IMR-90 (cell line): Measurements from ENCODE around the gene PCAT6. TPM values are rescaled to one million over a fixed set of nuclear protein-coding genes. Genes with fewer than 3 reads are reported as not detected.

Experiments used
- ATAC-seq: fragments of 200-7000 bp; cut with Tn5 transposase; 2 replicates; pipeline ENCODE4 v1.9.1; 2020; ENCODE audit warnings: low read depth, mild to moderate bottlenecking, moderate library complexity
- BruUV-seq: library from RNA; stranded (reverse); fragments of 400-500 nt; replicated peaks from 2 replicates; lab custom pipeline; 2021; lab: Mats Ljungman, UMichigan
- CTCF ChIA-PET: fragments of 300-600 bp; formaldehyde crosslinking; extraction: SDS; loops from one replicate; lab custom pipeline; 2021; ENCODE audit warnings: antibody characterized with exemption; lab: Yijun Ruan, JAX
- POLR2A ChIA-PET: fragments of 300-600 bp; sonication (Branson Sonifier 250); formaldehyde crosslinking; loops from one replicate; lab custom pipeline; 2022; ENCODE audit warnings: antibody characterized with exemption; ENCODE audit not compliant: unreplicated experiment; lab: Charles Lee
- DNase-seq: peaks from one replicate; pipeline ENCODE4 v3.0.0; 2013
- H2AFZ ChIP-seq: replicated peaks from 2 replicates; pipeline ENCODE3; 2013; ENCODE audit warnings: low read length, mild to moderate bottlenecking; ENCODE audit not compliant: poor library complexity
- H2AK5ac ChIP-seq: 2 replicates; pipeline ENCODE4 v1.6.1; 2013; ENCODE audit warnings: low read depth, low read length, inconsistent platforms
- H2AK9ac ChIP-seq: replicated peaks from 2 replicates; pipeline ENCODE3; 2013; ENCODE audit warnings: mild to moderate bottlenecking, low read depth, low read length, moderate library complexity; ENCODE audit not compliant: poor library complexity
- H2BK120ac ChIP-seq: 2 replicates; pipeline ENCODE4 v1.6.1; 2013; ENCODE audit warnings: low read depth, low read length, inconsistent platforms
- H2BK15ac ChIP-seq: 3 replicates; pipeline ENCODE4 v1.6.1; 2013; ENCODE audit warnings: low read depth, low read length, inconsistent platforms
- H2BK20ac ChIP-seq: 2 replicates; pipeline ENCODE4 v1.6.1; 2013; ENCODE audit warnings: low read depth, mild to moderate bottlenecking, inconsistent platforms, low read length, moderate library complexity
- H2BK5ac ChIP-seq: 2 replicates; pipeline ENCODE4 v1.6.1; 2013; ENCODE audit warnings: mild to moderate bottlenecking, low read depth, low read length, inconsistent platforms; ENCODE audit not compliant: poor library complexity, severe bottlenecking
- H3K14ac ChIP-seq: replicated peaks from 2 replicates; pipeline ENCODE4 v1.6.1; 2013; ENCODE audit warnings: low read depth, low read length, inconsistent platforms
- H3K18ac ChIP-seq: 2 replicates; pipeline ENCODE4 v1.6.1; 2013; ENCODE audit warnings: low read depth, low read length, control low read depth
- H3K23ac ChIP-seq: 2 replicates; pipeline ENCODE4 v1.6.1; 2013; ENCODE audit warnings: low read depth, low read length, inconsistent platforms
- H3K27ac ChIP-seq: 2 replicates; pipeline ENCODE4 v1.5.1; 2013; ENCODE audit warnings: mild to moderate bottlenecking, control low read depth, low read length; ENCODE audit not compliant: insufficient read depth
- H3K27me3 ChIP-seq: 2 replicates; pipeline ENCODE4 v1.6.1; 2013; ENCODE audit warnings: low read length; ENCODE audit not compliant: control insufficient read depth, insufficient read depth
- H3K36me3 ChIP-seq: 2 replicates; pipeline ENCODE4 v1.6.1; 2013; ENCODE audit warnings: low read length, mixed read lengths; ENCODE audit not compliant: control insufficient read depth, insufficient read depth
- H3K4ac ChIP-seq: 2 replicates; pipeline ENCODE4 v1.6.1; 2013; ENCODE audit warnings: low read depth, low read length, inconsistent platforms
- H3K4me1 ChIP-seq: 2 replicates; pipeline ENCODE4 v1.6.1; 2013; ENCODE audit warnings: low read length, mixed read lengths; ENCODE audit not compliant: control insufficient read depth, insufficient read depth
- H3K4me2 ChIP-seq: 2 replicates; pipeline ENCODE4 v1.6.1; 2013; ENCODE audit warnings: low read depth, mild to moderate bottlenecking, control low read depth, low read length, moderate library complexity
- H3K4me3 ChIP-seq: 2 replicates; pipeline ENCODE4 v1.5.1; 2013; ENCODE audit warnings: low read depth, mild to moderate bottlenecking, control low read depth, low read length, moderate library complexity; ENCODE audit not compliant: insufficient read depth
- H3K56ac ChIP-seq: 2 replicates; pipeline ENCODE4 v1.6.1; 2013; ENCODE audit warnings: low read length, inconsistent platforms; ENCODE audit not compliant: insufficient read depth; ENCODE audit errors: extremely low read depth
- H3K79me1 ChIP-seq, 2 experiments: 2 replicates each; pipeline ENCODE4 v1.6.1; 2013; ENCODE audit warnings: low read length in 2 of 2, inconsistent platforms in 1 of 2, low read depth in 1 of 2
- H3K9ac ChIP-seq: 2 replicates; pipeline ENCODE4 v1.6.1; 2013; ENCODE audit warnings: low read depth, low read length, control low read depth
- H3K9me1 ChIP-seq: 2 replicates; pipeline ENCODE4 v1.6.1; 2013; ENCODE audit warnings: low read length, inconsistent platforms; ENCODE audit not compliant: insufficient read depth
- H3K9me3 ChIP-seq: 2 replicates; pipeline ENCODE4 v1.6.1; 2013; ENCODE audit warnings: low read length; ENCODE audit not compliant: control insufficient read depth, insufficient read depth
- H4K20me1 ChIP-seq: 2 replicates; pipeline ENCODE4 v1.6.1; 2013; ENCODE audit warnings: low read length, inconsistent platforms; ENCODE audit not compliant: insufficient read depth
- H4K5ac ChIP-seq: 2 replicates; pipeline ENCODE4 v1.6.1; 2013; ENCODE audit warnings: mild to moderate bottlenecking, low read depth, low read length, control low read depth
- H4K8ac ChIP-seq, 2 experiments: 2 replicates each; pipeline ENCODE4 v1.6.1; 2013; ENCODE audit warnings: low read depth in 2 of 2, low read length in 2 of 2, control low read depth in 1 of 2, inconsistent platforms in 1 of 2
- H4K91ac ChIP-seq: 2 replicates; pipeline ENCODE4 v1.6.1; 2013; ENCODE audit warnings: low read depth, low read length, inconsistent platforms; ENCODE audit not compliant: insufficient read depth
- ELK1 ChIP-seq: fragments of 150-350 bp; IDR thresholded peaks from 2 replicates; pipeline ENCODE4 v1.6.1; 2016; ENCODE audit warnings: low read depth, mild to moderate bottlenecking, low read length, moderate library complexity, borderline replicate concordance
- MAFK ChIP-seq: IDR thresholded peaks from 2 replicates; pipeline ENCODE4 v1.6.1; 2012; ENCODE audit warnings: low read depth, low read length, improper control_type of control experiment
- MXI1 ChIP-seq: IDR thresholded peaks from 2 replicates; pipeline ENCODE4 v1.6.1; 2012; ENCODE audit warnings: low read depth, mild to moderate bottlenecking, low read length, moderate library complexity, borderline replicate concordance
- POLR2A ChIP-seq: IDR thresholded peaks from 2 replicates; pipeline ENCODE4 v1.6.1; 2012; ENCODE audit warnings: mild to moderate bottlenecking, low read depth, low read length
- RAD21 ChIP-seq: IDR thresholded peaks from 2 replicates; pipeline ENCODE4 v1.6.1; 2012; ENCODE audit warnings: low read length, improper control_type of control experiment
- RCOR1 ChIP-seq: IDR thresholded peaks from 2 replicates; pipeline ENCODE4 v1.6.1; 2012; ENCODE audit warnings: mild to moderate bottlenecking, low read length, improper control_type of control experiment; ENCODE audit not compliant: insufficient replicate concordance
- SMC3 ChIP-seq: fragments of 150-350 bp; IDR thresholded peaks from 2 replicates; pipeline ENCODE4 v1.6.1; 2016; ENCODE audit warnings: low read depth, mild to moderate bottlenecking, antibody characterized with exemption, low read length, moderate library complexity
- WGBS, 2 experiments: methylation state at CpG; one replicate each; pipeline versions ENCODE4 v1.1.5 to v1.1.7; 2013; ENCODE audit warnings: missing lambda C conversion rate in 2 of 2; ENCODE audit not compliant: insufficient read length in 1 of 2; ENCODE audit errors: extremely low coverage in 2 of 2; 5-methylcytosine and 5-hydroxymethylcytosine counted together
- dilution Hi-C: fragments of 300-500 bp; cut with HindIII; formaldehyde crosslinking; loops from one replicate; pipeline ENCODE4 v1.14.3; 2018; ENCODE audit warnings: low sequenced_read_pairs; ENCODE audit not compliant: unreplicated experiment
- in situ Hi-C: fragments of 300-500 bp; cut with MboI; formaldehyde crosslinking; loops from 3 replicates; pipeline ENCODE4 v1.14.3; 2019; ENCODE audit warnings: low sequenced_read_pairs, inconsistent platforms, mixed read lengths
- intact Hi-C: fragments of 100-400 bp; cut with micrococcal nuclease; formaldehyde crosslinking; loops from 2 replicates; pipeline ENCODE4 v1.10.0; 2022
- polyA plus RNA-seq, 3 experiments: library from polyadenylated mRNA; depleted of rRNA; stranded (reverse); fragments of >200 nt; gene quantifications; 2 replicates each; pipeline ENCODE4 v1.2.3, GENCODE V29; 2012; ENCODE audit warnings: low replicate concordance in 1 of 3
- total RNA-seq: library from RNA; depleted of rRNA; stranded (reverse); fragments of >200 nt; gene quantifications from 2 replicates; pipeline ENCODE4 v1.2.3, GENCODE V29; 2012

PCAT6 gene
- total and polyA plus RNA-seq, 2 of the 4 experiments (the other 2 are of a cell fraction) = 5.8 TPM; not detected in 1

- H2BK120ac ChIP-seq = 0 out of 2 replicates have a peak overlapping the region, but pooled peaks have one; percentile 74
- H4K8ac ChIP-seq = peak overlapping the region; percentile 85 to 88; a peak in 1 of 4 replicates
- TF ChIP-seq POLR2A (no peak), RCOR1 (no peak), ELK1 (no peak), RAD21 (no peak), MAFK (0 out of 2 replicates have a peak, but pooled peaks have one; percentile 23), SMC3 (no peak), MXI1 (no peak)
- H3K4me3 ChIP-seq = no peak overlapping the region
- peak overlapping the region; percentile 97; the same call in 1 of the 2 replicates for H3K4ac ChIP-seq
- H3K4me1 ChIP-seq = peaks cover 3% of the 10 kb centered on the region
- H2BK5ac ChIP-seq = no peak overlapping the region
- no peak overlapping the region for H2BK20ac ChIP-seq
- peak overlapping the region; percentile 95 for H2AK5ac ChIP-seq
- DNase-seq (no peak), ATAC-seq (no peak)
- H3K79me1 ChIP-seq = peaks cover 4 to 33% of the 10 kb centered on the region in 2 experiments; a peak in 3 of 4 replicates
- H3K27me3 ChIP-seq = peaks cover 4% of the 10 kb centered on the region; the same call in 1 of the 2 replicates
- no peaks in the 10 kb centered on the region for H4K20me1 ChIP-seq
- BruUV-seq = no TSS peak
- peak overlapping the region; percentile 85 for H3K23ac ChIP-seq
- H2AFZ ChIP-seq = peak overlapping the region; percentile 94
- peak overlapping the region; percentile 98 for H2AK9ac ChIP-seq
- H3K27ac ChIP-seq = no peak overlapping the region
- ChIA-PET CTCF (no interaction called here), POLR2A (no interaction called here)
- no peaks in the 10 kb centered on the region for H3K36me3 ChIP-seq
- H3K14ac ChIP-seq = peak overlapping the region; percentile 96
- peak overlapping the region; percentile 54; the same call in 1 of the 2 replicates for H4K5ac ChIP-seq
- no CpG with 5 or more reads among the region's 9 CpGs for WGBS, 2 experiments
- H3K9me1 ChIP-seq = peaks cover 7% of the 10 kb centered on the region
- H3K18ac ChIP-seq = no peak overlapping the region
- dilution Hi-C loops = no loop called here
- peak overlapping the region; percentile 11; the same call in 1 of the 2 replicates for H4K91ac ChIP-seq
- H3K9me3 ChIP-seq = no peaks in the 10 kb centered on the region
- H3K56ac ChIP-seq = no peak overlapping the region
- peak overlapping the region; percentile 96 for H3K4me2 ChIP-seq
- H3K9ac ChIP-seq = no peak overlapping the region
- intact Hi-C loops = no loop called here
- in situ Hi-C loops = no loop called here
- peak overlapping the region; percentile 59; the same call in 1 of the 3 replicates for H2BK15ac ChIP-seq
Measured at GRCh38 chr1:202812176-202813026, 1.6 kb downstream of the PCAT6 start.
